HG03521 (cell line): ENCODE measurements around the gene NAA80.
"Not testable (repeated sequence)": the region's sequence is repeated elsewhere in the genome, so short reads cannot be mapped to it uniquely, and the experiment has no call there.

ENCODE experiments used
- ATAC-seq: cut with Tn5 transposase; IDR thresholded peaks from one replicate; pipeline ENCODE4 v1.9.1; 2021; ENCODE audit warnings: mild to moderate bottlenecking, moderate library complexity; ENCODE audit not compliant: unreplicated experiment

NAA80 gene

DNA sequence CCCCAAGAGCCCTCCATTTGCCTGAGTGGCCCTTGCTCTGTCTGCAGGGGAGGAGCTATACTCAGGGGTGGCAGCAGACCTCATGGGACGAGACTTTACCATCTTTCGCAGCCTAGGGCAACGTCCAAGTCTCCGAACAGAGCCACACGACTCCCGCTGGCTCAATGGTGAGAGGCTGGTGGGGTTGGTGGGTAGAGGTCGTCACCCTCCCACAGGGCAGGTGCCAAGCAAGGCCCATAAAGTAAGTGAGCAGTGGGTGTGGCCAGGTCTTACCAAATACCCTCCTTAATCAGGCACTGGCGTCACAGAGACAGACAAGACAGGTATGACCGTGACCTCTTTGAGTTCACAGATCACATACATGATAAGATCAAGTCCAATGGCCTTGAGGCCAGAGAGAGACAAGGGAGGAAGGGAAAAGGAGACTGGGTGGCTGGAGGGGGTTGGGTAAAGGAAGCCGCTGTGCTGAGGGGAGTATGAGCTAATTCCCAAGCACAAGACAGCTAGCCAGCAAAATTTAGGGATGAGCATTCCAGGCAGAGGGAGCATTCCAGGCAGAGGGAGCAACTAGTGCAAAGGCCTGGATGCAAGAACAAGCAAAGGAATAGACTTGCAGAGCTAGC lies 27.8 kb downstream of the NAA80 start:
- ATAC-seq: no peak

DNA sequence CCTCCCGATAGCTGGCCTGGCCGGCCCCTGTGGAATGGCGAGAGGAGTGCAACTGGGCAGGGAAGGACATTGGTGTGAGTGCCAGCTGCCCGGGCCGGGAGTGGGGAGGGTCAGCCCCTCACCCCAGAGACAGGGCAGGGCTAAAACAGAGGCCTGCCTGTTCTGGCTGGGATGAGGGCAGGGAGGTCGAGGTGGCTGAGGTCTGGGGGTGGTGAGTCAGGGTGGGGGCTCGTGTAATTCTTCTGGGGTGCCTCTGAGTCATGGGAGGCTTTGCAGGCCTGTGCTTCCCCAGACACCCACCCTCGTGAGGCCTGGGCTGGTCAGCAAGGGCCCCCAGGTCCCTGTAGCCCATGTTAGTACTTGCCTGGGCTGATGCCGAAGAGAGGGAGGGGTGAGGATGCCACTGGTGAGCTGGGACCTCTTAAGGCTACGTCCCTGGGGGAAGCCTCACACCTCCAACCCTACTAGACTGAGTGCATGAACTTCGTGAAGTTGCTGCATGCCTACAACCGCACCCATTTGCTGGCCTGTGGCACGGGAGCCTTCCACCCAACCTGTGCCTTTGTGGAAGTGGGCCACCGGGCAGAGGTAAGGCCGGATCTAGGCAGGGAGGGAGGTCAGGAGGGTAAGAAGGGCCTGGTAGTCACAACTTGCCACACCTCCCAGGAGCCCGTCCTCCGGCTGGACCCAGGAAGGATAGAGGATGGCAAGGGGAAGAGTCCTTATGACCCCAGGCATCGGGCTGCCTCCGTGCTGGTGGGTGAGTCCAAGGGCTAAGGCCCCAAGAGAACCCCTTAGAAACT lies 28.6 kb downstream of the NAA80 start:
- ATAC-seq: no peak

DNA sequence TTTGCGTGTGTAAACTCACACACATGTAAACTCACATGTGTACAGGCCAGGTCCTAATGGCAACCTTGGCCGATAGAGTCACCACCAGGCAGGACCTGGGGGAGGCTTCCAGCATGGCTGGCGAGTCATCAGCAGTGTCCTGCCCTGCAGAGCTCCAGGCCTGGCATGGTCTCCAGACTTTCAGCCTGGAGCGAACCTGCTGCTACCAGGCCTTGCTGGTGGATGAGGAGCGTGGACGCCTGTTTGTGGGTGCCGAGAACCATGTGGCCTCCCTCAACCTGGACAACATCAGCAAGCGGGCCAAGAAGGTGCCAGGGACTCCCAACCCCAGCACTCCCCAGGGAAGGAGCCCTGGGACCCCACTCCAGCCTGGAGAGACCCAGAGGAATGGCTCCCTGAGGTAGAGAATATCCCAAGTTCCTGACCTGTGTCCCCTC lies 29.2 kb downstream of the NAA80 start:
- ATAC-seq: no peak

DNA sequence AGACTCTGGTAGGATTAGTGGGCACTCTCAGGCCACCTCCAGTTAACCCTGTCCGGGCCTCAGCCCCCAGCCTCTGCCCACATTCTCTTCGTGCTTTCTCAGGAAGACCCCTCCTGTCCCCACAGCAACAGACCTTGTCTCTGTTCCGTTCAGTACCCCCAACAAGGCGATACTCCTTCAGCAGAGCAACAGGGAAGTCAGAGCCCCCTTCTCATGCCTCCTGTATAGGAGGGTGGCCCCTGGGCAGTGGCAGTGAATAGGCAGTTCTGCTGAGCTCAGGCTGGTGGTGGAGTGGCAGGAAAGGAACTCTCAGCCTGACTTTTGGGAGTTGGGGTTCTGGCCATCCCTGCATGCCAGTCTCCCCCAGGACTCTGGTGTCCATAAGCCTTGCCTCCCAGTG lies 29.7 kb downstream of the NAA80 start:
- no peak for ATAC-seq

DNA sequence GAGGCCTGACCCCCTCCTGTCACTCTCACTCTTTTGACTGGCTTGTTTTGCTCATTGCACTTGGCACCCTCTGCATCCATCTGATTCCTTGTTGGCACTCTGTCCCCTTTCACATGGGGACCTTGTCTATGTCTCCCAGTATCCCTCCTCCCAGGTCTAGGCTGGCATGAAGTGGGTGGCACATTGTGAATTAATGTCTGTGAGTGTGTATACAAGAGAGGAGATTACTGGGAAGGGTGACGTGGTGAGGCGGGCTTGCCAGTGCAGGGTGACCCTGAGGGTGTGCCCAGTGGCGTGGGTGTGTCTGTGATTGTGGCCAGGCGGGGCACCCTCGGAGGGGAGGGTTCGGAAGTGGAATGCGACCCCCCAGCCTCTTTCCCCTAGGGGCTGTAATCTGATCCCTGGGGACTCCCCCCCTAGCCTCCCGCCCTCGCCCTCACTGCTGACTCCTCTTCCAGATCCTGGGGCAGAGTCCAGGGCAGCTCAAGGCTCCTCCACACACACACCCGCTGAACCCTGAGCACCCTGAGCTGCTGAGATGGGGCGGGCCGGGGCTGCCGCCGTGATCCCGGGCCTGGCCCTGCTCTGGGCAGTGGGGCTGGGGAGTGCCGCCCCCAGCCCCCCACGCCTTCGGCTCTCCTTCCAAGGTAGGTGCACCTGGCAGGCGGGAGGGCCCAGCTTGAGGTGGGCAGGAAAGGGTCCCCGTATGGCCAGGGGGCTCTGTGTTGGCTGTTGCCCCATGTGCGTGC lies 30.3 kb downstream of the NAA80 start, which contains the start of gene SEMA3B:
TSS of gene SEMA3B (plus strand) at position 445 of the 749 bp plus-strand sequence. CDS start at position 539, 94 bp downstream.
- ATAC-seq: no peak

DNA sequence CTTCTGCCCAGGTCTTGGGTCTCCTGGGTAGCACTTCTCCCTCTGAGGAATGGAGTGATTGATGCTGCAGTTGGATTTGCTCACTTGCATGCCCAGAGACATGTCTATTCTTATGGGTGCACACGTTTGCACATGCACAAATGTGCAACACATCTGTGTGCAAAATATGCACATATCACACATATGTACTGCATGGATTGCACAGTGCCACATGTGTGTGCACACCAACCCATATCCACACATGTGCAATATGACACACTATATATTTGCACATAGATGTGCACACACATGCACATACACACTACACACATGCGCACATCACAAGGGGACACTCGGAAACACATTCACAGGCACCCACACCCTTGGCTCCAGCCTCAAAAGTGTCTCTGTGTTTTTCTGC lies 30.9 kb downstream of the NAA80 start:
- no peak for ATAC-seq

DNA sequence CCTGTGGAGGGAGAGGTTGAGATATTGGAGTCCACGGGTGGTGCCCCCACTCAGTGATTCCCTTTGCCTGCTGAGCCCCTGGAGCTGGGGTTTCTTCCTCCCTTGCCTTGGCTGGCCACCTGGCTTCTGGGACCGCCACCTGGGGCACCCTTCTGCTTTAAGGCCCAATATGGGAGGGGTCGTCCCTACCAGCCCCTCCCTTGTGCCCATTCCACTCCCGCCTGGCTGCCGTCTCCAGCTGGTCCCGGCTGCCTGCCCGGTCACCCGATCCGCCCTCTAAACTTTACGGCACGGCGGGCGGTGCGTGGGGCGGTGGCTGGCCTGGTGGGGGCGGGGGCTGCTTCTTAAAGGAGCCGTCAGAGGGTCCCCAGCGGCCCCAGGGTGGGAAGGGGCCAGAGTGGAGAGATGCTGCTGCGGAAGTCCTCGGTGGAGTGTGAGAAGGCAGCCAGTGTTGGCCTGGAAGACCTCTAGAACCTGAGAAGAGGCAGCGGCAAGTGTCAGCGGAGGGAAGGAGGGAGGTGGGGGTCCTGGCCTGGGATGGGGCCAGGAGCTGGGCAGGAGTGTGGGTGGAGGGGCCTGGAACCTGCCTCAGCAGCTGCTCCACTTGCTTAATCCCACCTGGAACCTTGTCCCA lies 31.8 kb downstream of the NAA80 start:
- no peak for ATAC-seq

DNA sequence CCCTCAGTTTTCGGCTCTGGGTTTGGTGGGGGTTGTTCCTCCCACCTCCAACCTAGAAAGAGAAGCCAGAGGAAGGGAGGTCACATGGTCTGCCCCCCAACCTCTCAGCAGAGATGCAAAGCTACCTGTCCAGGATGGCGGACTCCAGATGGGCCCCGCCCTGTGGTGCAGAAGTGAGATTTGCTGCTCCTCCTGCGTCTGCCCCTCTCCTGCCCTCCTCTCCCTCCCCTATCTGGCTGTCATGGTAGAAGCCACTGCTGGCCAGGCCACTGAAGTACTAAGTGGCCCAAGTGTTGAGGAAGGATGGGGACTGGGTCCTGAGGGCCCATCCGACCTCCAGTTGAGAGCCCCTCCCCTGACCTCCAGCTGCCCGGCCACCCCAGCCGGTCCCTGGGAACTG lies 32.4 kb downstream of the NAA80 start:
- no peak for ATAC-seq

DNA sequence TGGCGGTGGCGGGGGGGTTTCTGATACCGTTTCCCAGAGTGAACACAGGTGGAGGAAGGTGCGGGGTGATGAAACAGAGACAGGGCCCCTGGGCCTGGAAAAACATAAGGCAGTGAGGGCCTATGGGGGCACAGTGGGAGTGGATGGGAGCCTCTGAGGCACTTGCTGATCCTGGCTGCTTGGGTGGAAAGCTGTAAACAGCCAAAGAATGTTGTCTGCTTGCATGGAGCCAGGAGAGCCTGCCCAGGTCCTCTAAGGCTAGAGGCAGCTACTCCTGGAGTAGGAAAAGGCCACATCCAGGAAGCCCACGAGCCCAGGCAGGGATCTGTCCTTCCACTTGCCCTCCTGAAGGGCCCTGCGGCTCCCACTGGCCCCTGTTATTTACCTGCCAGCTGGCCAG lies 33.2 kb downstream of the NAA80 start:
- ATAC-seq: no peak

DNA sequence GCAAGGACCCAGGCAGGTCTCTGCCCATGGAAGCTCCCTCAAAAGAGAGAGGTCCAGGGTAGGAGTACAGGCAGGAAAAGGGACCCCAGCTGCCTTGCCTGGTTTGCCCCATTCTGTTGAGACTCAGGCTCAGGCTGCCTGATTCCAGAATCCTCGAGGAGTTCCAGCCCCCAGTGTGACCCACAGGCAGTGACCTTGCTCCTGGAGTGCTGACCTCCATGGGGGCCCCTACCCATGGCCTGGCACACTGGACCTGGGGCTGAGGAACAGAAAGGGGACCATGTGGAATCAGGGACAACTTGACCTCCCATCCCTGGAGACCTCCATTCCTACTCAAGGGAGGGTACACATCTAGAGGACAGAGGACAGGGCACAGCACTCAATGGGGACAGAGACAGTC lies 33.6 kb downstream of the NAA80 start:
- ATAC-seq: no peak

DNA sequence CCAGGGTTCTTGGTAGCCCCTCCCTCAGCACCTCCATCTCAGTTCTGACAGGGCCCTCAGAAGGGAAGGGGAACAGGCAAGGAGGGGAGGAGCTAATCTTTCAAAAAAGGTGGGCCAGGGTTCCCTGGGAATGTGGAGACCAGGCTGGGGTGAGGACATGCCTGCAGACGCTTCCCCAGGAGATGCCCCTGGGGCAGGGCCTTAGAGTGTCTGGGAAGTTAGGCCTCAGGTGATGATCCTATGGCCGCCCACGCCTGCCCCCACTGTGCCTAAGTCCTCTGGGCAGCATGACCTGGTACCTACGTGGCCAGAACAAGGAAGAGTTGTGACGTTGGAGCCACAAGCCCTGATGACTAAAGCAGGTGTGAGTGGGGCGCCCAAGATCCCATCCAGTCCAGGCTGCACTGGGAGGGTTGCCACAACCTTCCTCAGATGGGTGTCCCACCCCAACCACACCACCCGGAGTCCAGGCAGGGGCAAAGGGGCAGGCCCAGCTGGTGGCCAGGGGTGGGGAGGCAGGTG lies 34.2 kb downstream of the NAA80 start:
- ATAC-seq: no peak

DNA sequence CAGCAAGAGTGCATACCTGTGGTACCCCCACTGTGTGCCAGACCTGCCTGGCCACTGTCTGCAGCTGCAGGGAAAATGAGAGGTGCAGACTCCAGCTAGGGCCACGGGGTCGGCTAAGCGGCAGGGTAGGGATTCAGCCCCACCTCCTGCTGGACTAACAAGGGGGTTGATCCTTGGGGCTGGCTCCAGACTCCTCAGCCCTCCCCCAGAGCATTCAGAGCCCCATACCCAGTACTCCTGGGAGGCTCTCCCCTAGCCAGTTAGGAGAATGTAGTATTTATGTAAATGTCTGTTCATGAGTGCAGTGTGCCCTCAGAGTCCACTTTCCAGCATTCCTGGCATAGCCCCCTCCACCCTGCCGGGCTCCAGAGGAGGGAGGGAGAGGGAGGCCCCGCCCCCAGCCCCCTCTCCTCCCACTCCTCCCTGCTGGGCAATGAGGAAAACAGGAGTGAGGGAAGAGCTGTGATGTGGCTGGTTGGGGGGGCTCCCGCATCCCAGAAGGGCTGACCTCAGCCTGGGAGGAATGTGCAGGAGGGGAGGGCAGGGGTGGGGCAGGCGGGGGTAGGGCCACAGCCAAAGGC lies 34.7 kb downstream of the NAA80 start:
- no peak for ATAC-seq

DNA sequence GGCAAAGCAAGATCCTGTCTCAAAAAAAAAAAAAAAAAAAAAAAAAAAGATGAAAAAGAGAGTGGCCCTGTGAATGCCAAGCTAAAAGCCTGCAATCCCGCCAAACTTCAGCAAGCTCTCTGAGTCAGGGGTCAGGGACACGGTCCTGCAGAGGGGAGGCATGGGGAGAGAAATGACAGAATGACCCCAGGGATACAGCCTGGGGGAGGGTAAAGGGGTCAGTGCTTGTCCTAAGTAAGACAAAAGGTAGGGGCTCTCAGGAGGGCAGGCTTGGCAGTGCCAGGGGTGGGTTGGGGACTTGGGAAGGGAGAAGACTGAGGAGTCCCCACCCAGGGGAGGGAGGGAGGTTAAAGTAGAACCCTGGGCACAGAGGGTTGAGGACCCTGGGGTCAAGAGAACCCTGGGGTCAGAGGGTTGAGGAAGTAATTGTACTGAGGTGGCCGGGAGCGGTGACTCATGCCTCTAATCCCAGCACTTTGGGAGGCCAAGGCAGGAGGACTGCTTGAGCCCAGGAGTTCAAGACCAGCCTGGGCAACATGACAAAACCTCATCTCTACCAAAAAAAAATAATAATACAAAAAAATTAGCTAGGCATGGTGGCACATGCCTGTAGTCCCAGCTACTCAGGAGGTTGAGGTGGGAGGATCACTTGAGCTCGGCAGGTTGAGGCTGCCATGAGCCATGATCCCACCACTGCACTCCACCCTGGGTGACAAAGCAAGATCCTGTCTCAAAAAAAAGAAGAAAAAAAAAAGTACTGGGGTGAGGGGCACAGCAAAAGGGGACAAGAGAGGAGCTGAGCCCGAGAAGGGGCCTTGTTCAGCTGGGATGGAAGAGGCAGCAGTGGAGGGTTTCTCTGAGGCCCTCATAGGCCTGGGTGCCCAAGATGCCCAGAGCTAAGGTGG lies 35.5 kb downstream of the NAA80 start:
- no peak for ATAC-seq

DNA sequence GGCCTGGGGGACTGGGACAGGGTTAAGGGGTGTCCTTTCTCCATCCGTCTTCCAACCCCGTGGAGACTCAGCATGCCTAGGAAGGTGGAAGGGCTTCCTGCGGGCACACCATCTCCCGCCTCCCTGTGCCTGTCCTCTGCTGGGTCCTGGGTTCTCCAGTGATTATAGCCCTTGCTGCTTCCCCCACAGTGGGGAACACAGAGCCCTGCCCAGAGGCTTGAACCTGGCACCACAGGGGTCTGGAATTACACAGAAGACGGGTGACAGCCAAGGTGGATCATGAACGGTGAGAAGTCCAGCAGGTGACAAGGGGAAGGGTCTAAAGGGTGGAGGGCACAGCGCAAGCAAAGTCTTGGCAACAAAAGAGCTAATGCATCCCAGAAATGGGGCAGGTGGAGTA lies 36.4 kb downstream of the NAA80 start:
- ATAC-seq: no peak

DNA sequence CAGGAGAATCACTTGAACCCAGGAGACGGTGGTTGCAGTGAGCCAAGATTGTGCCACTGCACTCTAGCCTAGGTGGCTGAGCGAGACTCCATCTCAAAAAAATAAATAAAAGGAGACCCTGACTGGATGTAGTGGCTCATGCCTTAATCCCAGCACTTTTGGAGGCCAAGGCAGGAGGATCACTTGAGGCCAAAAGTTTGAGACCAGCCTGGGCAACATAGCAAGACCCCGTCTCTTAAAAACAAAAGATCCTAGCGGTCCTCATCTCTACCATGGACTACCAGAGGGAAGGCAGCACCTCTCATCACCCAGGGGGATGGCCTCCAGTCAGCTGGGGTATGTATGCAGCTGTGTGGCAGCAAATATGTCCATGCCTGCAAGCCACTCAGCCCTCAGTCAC lies 37.0 kb downstream of the NAA80 start:
- ATAC-seq: not testable (repeated sequence)

DNA sequence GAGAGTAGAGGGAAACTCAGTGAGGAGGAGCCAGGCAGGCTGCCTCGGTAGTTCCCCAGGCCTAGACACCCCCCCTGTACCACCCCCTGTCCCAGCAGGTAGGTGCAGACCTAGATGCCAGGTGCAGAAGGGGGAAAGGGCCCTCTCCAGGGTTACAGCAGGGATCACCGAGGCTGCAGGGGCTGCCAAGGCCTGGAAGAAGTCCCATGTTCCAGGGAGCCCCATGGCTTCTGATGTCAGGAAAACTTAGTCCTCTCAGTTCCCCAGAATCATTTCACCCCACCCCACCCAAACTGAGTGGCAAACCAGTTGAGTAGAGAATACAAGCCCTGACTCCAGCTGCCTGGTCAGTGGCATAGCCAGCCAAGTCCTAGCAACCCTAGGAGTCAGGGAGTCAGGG lies 37.7 kb downstream of the NAA80 start:
- ATAC-seq: no peak

DNA sequence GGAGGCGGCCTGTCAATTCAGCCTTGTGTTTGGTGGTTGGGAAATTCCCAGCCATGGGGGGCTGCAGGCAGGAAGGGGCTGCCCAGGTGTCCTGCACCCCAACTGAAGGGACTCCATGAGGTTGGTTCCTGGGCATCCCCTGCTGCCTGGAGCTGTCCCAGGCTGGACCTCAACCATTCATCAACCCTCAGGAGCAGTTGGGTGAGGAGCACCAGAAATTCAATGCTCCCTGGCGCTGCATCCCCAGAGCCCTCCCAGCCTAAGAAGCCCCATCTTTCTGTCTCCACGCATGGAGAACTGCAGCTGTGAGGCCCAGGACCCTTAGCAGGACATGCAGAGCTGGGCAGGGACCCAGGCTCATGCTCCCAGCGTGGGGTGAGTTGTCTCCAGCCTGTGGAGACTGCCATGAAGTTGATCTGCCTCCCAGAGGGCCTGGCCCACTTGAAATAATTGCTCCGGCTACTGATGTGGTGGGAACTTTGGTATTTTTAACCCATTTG lies 38.2 kb downstream of the NAA80 start:
- no peak for ATAC-seq

DNA sequence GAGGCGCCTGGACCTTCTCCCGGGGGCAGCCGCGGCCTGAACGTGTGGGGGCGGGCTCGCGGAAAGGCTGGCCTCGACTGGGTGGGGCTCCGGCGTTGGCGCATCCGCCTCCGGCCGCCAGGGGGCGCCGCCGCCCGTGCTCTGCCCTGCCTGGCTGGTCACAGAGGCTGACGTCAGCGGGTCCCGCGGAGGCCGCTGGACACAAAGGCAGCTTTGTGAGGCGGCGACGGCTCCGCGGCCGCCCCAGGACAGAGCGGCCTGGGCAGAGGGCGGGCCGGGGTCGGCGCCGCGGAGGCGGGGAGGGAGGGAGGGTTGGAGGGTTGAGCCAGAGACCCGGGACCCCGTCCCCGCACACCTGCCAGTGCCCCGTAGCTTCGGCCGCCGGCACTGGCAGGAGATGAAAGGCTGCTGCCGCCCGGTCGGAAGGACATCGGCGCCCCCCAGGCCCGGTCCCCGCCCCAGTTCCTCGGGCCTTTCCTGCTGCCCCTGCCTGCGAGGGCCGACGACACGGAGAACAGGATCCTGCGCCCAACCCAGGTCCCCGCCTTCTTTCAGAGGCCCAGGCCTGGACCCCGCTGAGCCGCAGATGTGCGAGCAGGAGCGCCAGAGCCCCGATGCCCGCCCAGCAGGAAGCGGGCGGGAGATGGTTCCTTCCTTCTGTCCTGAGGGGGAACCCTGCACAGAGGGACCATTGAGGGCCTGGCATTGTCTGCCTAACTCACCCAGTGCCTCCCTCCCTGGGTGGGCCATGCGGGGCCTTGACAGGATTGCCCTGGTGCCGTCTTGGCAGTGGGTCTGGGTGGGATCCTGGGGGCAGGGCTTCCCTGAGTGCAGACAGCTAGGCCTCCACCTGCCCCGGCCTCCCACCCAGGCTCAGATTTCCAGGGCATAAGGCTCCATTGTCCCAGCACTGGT lies 38.9 kb downstream of the NAA80 start:
- ATAC-seq: peak; percentile 79
